ENCODE measurements around the gene DOCK6.

The DOCK6 gene

GRCh38 chr19:11234486-11235075 lies 27.7 kb downstream of the DOCK6 start:
- no peak overlapping the region for H4K8ac ChIP-seq (ENCODE audit: low read depth, low read length)
- H2BK12ac ChIP-seq (ENCODE audit: low read length): no peak overlapping the region
- no peak overlapping the region for H3K4me2 ChIP-seq (ENCODE audit: insufficient read depth, low read length, poor library complexity, severe bottlenecking)
- no peak overlapping the region for H4K91ac ChIP-seq (ENCODE audit: low read depth, low read length, poor library complexity)
- H3K27ac ChIP-seq (replicated peaks; ENCODE audit: low read length): no peak overlapping the region
- H2BK15ac ChIP-seq (ENCODE audit: low read length): no peak overlapping the region
- H3K4me3 ChIP-seq (ENCODE audit: low read length in 2 of 2): no peak overlapping the region
- no peak overlapping the region for H3K4ac ChIP-seq (ENCODE audit: low read length)
- no peak for DNase-seq (ENCODE audit: low spot score)
- peaks cover 0 to 1% of the 10 kb centered on the region in 2 donors for H3K4me1 ChIP-seq (ENCODE audit: control insufficient read depth in 2 of 2, insufficient read depth in 1 of 2, low read depth in 1 of 2, low read length in 2 of 2)
- H3K79me1 ChIP-seq (ENCODE audit: low read depth, low read length): no peaks in the 10 kb centered on the region
- no peak overlapping the region for H3K9ac ChIP-seq (ENCODE audit: low read depth, low read length, poor library complexity)
- no peak overlapping the region for H3K18ac ChIP-seq (ENCODE audit: low read length)
- no peak overlapping the region for H2AFZ ChIP-seq (ENCODE audit: low read length)
- WGBS, 2 donors (ENCODE audit: extremely low coverage in 2 of 2, insufficient read length in 2 of 2, insufficient replicate concordance in 1 of 2): no CpG with 5 or more reads among the region's 5 CpGs
- peaks cover 0 to 2% of the 10 kb centered on the region in 2 donors for H3K9me3 ChIP-seq (replicated peaks in 1 of 2; ENCODE audit: control insufficient read depth in 2 of 2, insufficient read depth in 1 of 2, low read depth in 1 of 2, low read length in 2 of 2)
- H2AK5ac ChIP-seq (ENCODE audit: low read depth, low read length): no peak overlapping the region
- no peak overlapping the region for H3K14ac ChIP-seq (ENCODE audit: low read length)
- no peaks in the 10 kb centered on the region for H3K27me3 ChIP-seq (ENCODE audit: control insufficient read depth in 3 of 3, insufficient read depth in 3 of 3, low read depth in 1 of 3, low read length in 3 of 3)
- no peak overlapping the region for H2BK120ac ChIP-seq (ENCODE audit: low read depth, low read length)
- no peak overlapping the region for H2BK5ac ChIP-seq (ENCODE audit: low read length)
- H3K36me3 ChIP-seq (replicated peaks in 1 of 2; ENCODE audit: control insufficient read depth in 2 of 2, insufficient read depth in 2 of 2, low read length in 2 of 2): peaks cover 9 to 81% of the 10 kb centered on the region in 2 donors
- H3K23ac ChIP-seq (ENCODE audit: low read depth, low read length, poor library complexity): no peak overlapping the region

GRCh38 chr19:11233073-11233472 lies 29.3 kb downstream of the DOCK6 start:
- Histone ChIP-seq H3K4me2 (ENCODE audit: insufficient read depth, low read length, poor library complexity, severe bottlenecking) (no peak overlapping the region), H3K9me3 (replicated peaks in 1 of 2; ENCODE audit: control insufficient read depth in 2 of 2, insufficient read depth in 1 of 2, low read depth in 1 of 2, low read length in 2 of 2) (peaks cover 0 to 2% of the 10 kb centered on the region in 2 donors), H4K91ac (ENCODE audit: low read depth, low read length, poor library complexity) (peak overlapping the region; percentile 26), H3K27me3 (ENCODE audit: control insufficient read depth in 3 of 3, insufficient read depth in 3 of 3, low read depth in 1 of 3, low read length in 3 of 3) (no peaks in the 10 kb centered on the region), H3K4me1 (ENCODE audit: control insufficient read depth in 2 of 2, insufficient read depth in 1 of 2, low read depth in 1 of 2, low read length in 2 of 2) (peaks cover 0 to 6% of the 10 kb centered on the region in 2 donors), H2BK5ac (ENCODE audit: low read length) (no peak overlapping the region), H3K36me3 (replicated peaks in 1 of 2; ENCODE audit: control insufficient read depth in 2 of 2, insufficient read depth in 2 of 2, low read length in 2 of 2) (peaks cover 8 to 66% of the 10 kb centered on the region in 2 donors), H3K18ac (ENCODE audit: low read length) (no peak overlapping the region), H2BK12ac (ENCODE audit: low read length) (no peak overlapping the region), H2BK15ac (ENCODE audit: low read length) (no peak overlapping the region), H3K27ac (replicated peaks; ENCODE audit: low read length) (no peak overlapping the region), H2BK120ac (ENCODE audit: low read depth, low read length) (no peak overlapping the region), H3K23ac (ENCODE audit: low read depth, low read length, poor library complexity) (peak overlapping the region; percentile 40), H2AFZ (ENCODE audit: low read length) (no peak overlapping the region), H4K8ac (ENCODE audit: low read depth, low read length) (peak overlapping the region; percentile 54), H3K9ac (ENCODE audit: low read depth, low read length, poor library complexity) (peak overlapping the region; percentile 35), H3K4me3 (ENCODE audit: low read length in 2 of 2) (no peak overlapping the region), H3K79me1 (ENCODE audit: low read depth, low read length) (no peaks in the 10 kb centered on the region), H2AK5ac (ENCODE audit: low read depth, low read length) (no peak overlapping the region), H3K4ac (ENCODE audit: low read length) (no peak overlapping the region), H3K14ac (ENCODE audit: low read length) (no peak overlapping the region)
- DNase-seq (ENCODE audit: low spot score): no peak
- no CpG with 5 or more reads among the region's 15 CpGs for WGBS, 2 donors (ENCODE audit: extremely low coverage in 2 of 2, insufficient read length in 2 of 2, insufficient replicate concordance in 1 of 2)

- Histone ChIP-seq H3K27me3 (ENCODE audit: control insufficient read depth in 3 of 3, insufficient read depth in 3 of 3, low read depth in 1 of 3, low read length in 3 of 3) (no peaks in the 10 kb centered on the region), H3K36me3 (replicated peaks in 1 of 2; ENCODE audit: control insufficient read depth in 2 of 2, insufficient read depth in 2 of 2, low read length in 2 of 2) (peaks cover 8 to 63% of the 10 kb centered on the region in 2 donors), H2AK5ac (ENCODE audit: low read depth, low read length) (no peak overlapping the region), H3K14ac (ENCODE audit: low read length) (no peak overlapping the region), H4K91ac (ENCODE audit: low read depth, low read length, poor library complexity) (no peak overlapping the region), H3K79me1 (ENCODE audit: low read depth, low read length) (no peaks in the 10 kb centered on the region), H3K9ac (ENCODE audit: low read depth, low read length, poor library complexity) (no peak overlapping the region), H2AFZ (ENCODE audit: low read length) (no peak overlapping the region), H3K4me1 (ENCODE audit: control insufficient read depth in 2 of 2, insufficient read depth in 1 of 2, low read depth in 1 of 2, low read length in 2 of 2) (peaks cover 0 to 6% of the 10 kb centered on the region in 2 donors), H2BK15ac (ENCODE audit: low read length) (no peak overlapping the region), H4K8ac (ENCODE audit: low read depth, low read length) (no peak overlapping the region), H3K4me2 (ENCODE audit: insufficient read depth, low read length, poor library complexity, severe bottlenecking) (no peak overlapping the region), H3K23ac (ENCODE audit: low read depth, low read length, poor library complexity) (no peak overlapping the region), H3K27ac (replicated peaks; ENCODE audit: low read length) (no peak overlapping the region), H2BK120ac (ENCODE audit: low read depth, low read length) (no peak overlapping the region), H3K4ac (ENCODE audit: low read length) (no peak overlapping the region), H3K9me3 (replicated peaks in 1 of 2; ENCODE audit: control insufficient read depth in 2 of 2, insufficient read depth in 1 of 2, low read depth in 1 of 2, low read length in 2 of 2) (peaks cover 0 to 2% of the 10 kb centered on the region in 2 donors), H2BK12ac (ENCODE audit: low read length) (no peak overlapping the region), H2BK5ac (ENCODE audit: low read length) (no peak overlapping the region), H3K18ac (ENCODE audit: low read length) (no peak overlapping the region), H3K4me3 (ENCODE audit: low read length in 2 of 2) (no peak overlapping the region)
- no peak for DNase-seq (ENCODE audit: low spot score)
- no CpG with 5 or more reads among the region's 4 CpGs for WGBS, 2 donors (ENCODE audit: extremely low coverage in 2 of 2, insufficient read length in 2 of 2, insufficient replicate concordance in 1 of 2)
These were observed 29.8 kb downstream of the DOCK6 start for GRCh38 chr19:11232555-11232954.

- peaks cover 0 to 2% of the 10 kb centered on the region in 2 donors for H3K9me3 ChIP-seq (replicated peaks in 1 of 2; ENCODE audit: control insufficient read depth in 2 of 2, insufficient read depth in 1 of 2, low read depth in 1 of 2, low read length in 2 of 2)
- H3K9ac ChIP-seq (ENCODE audit: low read depth, low read length, poor library complexity): no peak overlapping the region
- no peaks in the 10 kb centered on the region for H3K27me3 ChIP-seq (ENCODE audit: control insufficient read depth in 3 of 3, insufficient read depth in 3 of 3, low read depth in 1 of 3, low read length in 3 of 3)
- H3K4me1 ChIP-seq (ENCODE audit: control insufficient read depth in 2 of 2, insufficient read depth in 1 of 2, low read depth in 1 of 2, low read length in 2 of 2): peaks cover 0 to 6% of the 10 kb centered on the region in 2 donors
- H2BK12ac ChIP-seq (ENCODE audit: low read length): no peak overlapping the region
- H2BK5ac ChIP-seq (ENCODE audit: low read length): no peak overlapping the region
- no peak overlapping the region for H2BK120ac ChIP-seq (ENCODE audit: low read depth, low read length)
- H2BK15ac ChIP-seq (ENCODE audit: low read length): no peak overlapping the region
- H3K27ac ChIP-seq (replicated peaks; ENCODE audit: low read length): no peak overlapping the region
- no CpG with 5 or more reads among the region's 7 CpGs for WGBS, 2 donors (ENCODE audit: extremely low coverage in 2 of 2, insufficient read length in 2 of 2, insufficient replicate concordance in 1 of 2)
- H3K36me3 ChIP-seq (replicated peaks in 1 of 2; ENCODE audit: control insufficient read depth in 2 of 2, insufficient read depth in 2 of 2, low read length in 2 of 2): peaks cover 10 to 66% of the 10 kb centered on the region in 2 donors
- no peak overlapping the region for H3K23ac ChIP-seq (ENCODE audit: low read depth, low read length, poor library complexity)
- no peak overlapping the region for H3K14ac ChIP-seq (ENCODE audit: low read length)
- H3K18ac ChIP-seq (ENCODE audit: low read length): no peak overlapping the region
- H3K4me3 ChIP-seq (ENCODE audit: low read length in 2 of 2): no peak overlapping the region
- no peak overlapping the region for H3K4me2 ChIP-seq (ENCODE audit: insufficient read depth, low read length, poor library complexity, severe bottlenecking)
- DNase-seq (ENCODE audit: low spot score): no peak
- no peak overlapping the region for H4K8ac ChIP-seq (ENCODE audit: low read depth, low read length)
- H2AFZ ChIP-seq (ENCODE audit: low read length): no peak overlapping the region
- no peaks in the 10 kb centered on the region for H3K79me1 ChIP-seq (ENCODE audit: low read depth, low read length)
- H3K4ac ChIP-seq (ENCODE audit: low read length): no peak overlapping the region
- no peak overlapping the region for H2AK5ac ChIP-seq (ENCODE audit: low read depth, low read length)
- H4K91ac ChIP-seq (ENCODE audit: low read depth, low read length, poor library complexity): no peak overlapping the region
These were observed 31.5 kb downstream of the DOCK6 start for GRCh38 chr19:11230621-11231386.

Data from neuronal stem cell (in vitro differentiated cells).